H9 (cell line): ENCODE measurements around the gene B9D2. TPM values are rescaled to one million over a fixed set of nuclear protein-coding genes. Genes with fewer than 3 reads are reported as not detected.

Experiments used
- DNase-seq: peaks from one replicate; pipeline ENCODE4 v3.0.0-alpha.2; 2017
- H2AFZ ChIP-seq: one replicate; pipeline ENCODE4 v1.6.1; 2013; ENCODE audit warnings: mild to moderate bottlenecking, low read length, control low read depth, moderate library complexity
- H2AK5ac ChIP-seq: 2 replicates; pipeline ENCODE4 v1.6.1; 2013; ENCODE audit warnings: low read length, control low read depth, mixed read lengths; ENCODE audit not compliant: insufficient read length
- H2BK120ac ChIP-seq: one replicate; pipeline ENCODE4 v1.6.1; 2013; ENCODE audit warnings: low read depth, mild to moderate bottlenecking, low read length, control low read depth, inconsistent platforms; ENCODE audit not compliant: poor library complexity, severe bottlenecking
- H2BK12ac ChIP-seq: 2 replicates; pipeline ENCODE4 v1.6.1; 2013; ENCODE audit warnings: low read length, control low read depth, mixed read lengths, low read depth; ENCODE audit not compliant: insufficient read length
- H2BK15ac ChIP-seq: 2 replicates; pipeline ENCODE4 v1.6.1; 2013; ENCODE audit warnings: low read depth, low read length, control low read depth
- H2BK20ac ChIP-seq: one replicate; pipeline ENCODE4 v1.6.1; 2013; ENCODE audit warnings: low read depth, mild to moderate bottlenecking, low read length, control low read depth, inconsistent platforms; ENCODE audit not compliant: poor library complexity, severe bottlenecking
- H2BK5ac ChIP-seq: 2 replicates; pipeline ENCODE4 v1.6.1; 2013; ENCODE audit warnings: low read length, control low read depth, mixed read lengths; ENCODE audit not compliant: insufficient read length
- H3K14ac ChIP-seq: 2 replicates; pipeline ENCODE4 v1.6.1; 2013; ENCODE audit warnings: low read length, control low read depth; ENCODE audit not compliant: insufficient read depth
- H3K18ac ChIP-seq: 2 replicates; pipeline ENCODE4 v1.6.1; 2013; ENCODE audit warnings: low read depth, mild to moderate bottlenecking, mixed read lengths, low read length, control low read depth; ENCODE audit not compliant: insufficient read length
- H3K23ac ChIP-seq: 2 replicates; pipeline ENCODE4 v1.6.1; 2013; ENCODE audit warnings: low read length, control low read depth, mixed read lengths, low read depth; ENCODE audit not compliant: insufficient read length
- H3K23me2 ChIP-seq: 2 replicates; pipeline ENCODE4 v1.6.1; 2013; ENCODE audit warnings: low read depth, mild to moderate bottlenecking, mixed read lengths, low read length, control low read depth; ENCODE audit not compliant: insufficient read length, poor library complexity, severe bottlenecking
- H3K27ac ChIP-seq: 2 replicates; pipeline ENCODE4 v1.5.1; 2013; ENCODE audit warnings: low read length, control low read depth, mixed read lengths, low read depth; ENCODE audit not compliant: insufficient read length
- H3K27me3 ChIP-seq: 2 replicates; pipeline ENCODE4 v1.6.1; 2013; ENCODE audit warnings: low read length, control low read depth, inconsistent platforms; ENCODE audit not compliant: insufficient read depth
- H3K4ac ChIP-seq: 2 replicates; pipeline ENCODE4 v1.6.1; 2013; ENCODE audit warnings: low read depth, mild to moderate bottlenecking, control low read depth, inconsistent platforms, low read length, moderate library complexity
- H3K4me1 ChIP-seq: 2 replicates; pipeline ENCODE4 v1.6.1; 2013; ENCODE audit warnings: low read length, control low read depth, inconsistent platforms; ENCODE audit not compliant: insufficient read depth
- H3K4me2 ChIP-seq: 2 replicates; pipeline ENCODE4 v1.6.1; 2013; ENCODE audit warnings: low read length, control low read depth, mixed read lengths; ENCODE audit not compliant: insufficient read length, insufficient read depth
- H3K56ac ChIP-seq: 2 replicates; pipeline ENCODE4 v1.6.1; 2013; ENCODE audit warnings: low read depth, mild to moderate bottlenecking, mixed read lengths, low read length, control low read depth; ENCODE audit not compliant: insufficient read length
- H3K79me1 ChIP-seq: 2 replicates; pipeline ENCODE4 v1.6.1; 2013; ENCODE audit warnings: low read depth, mild to moderate bottlenecking, moderate library complexity, low read length, control low read depth, inconsistent platforms; ENCODE audit not compliant: insufficient read depth, poor library complexity, severe bottlenecking
- H3K79me2 ChIP-seq: 2 replicates; pipeline ENCODE4 v1.6.1; 2013; ENCODE audit warnings: low read length, control low read depth, inconsistent platforms; ENCODE audit not compliant: insufficient read depth
- H3K9ac ChIP-seq: 2 replicates; pipeline ENCODE4 v1.6.1; 2013; ENCODE audit warnings: low read length, control low read depth, mixed read lengths; ENCODE audit not compliant: insufficient read length; ENCODE audit errors: extremely low read depth
- H3K9me3 ChIP-seq: one replicate; pipeline ENCODE4 v1.6.1; 2013; ENCODE audit warnings: low read depth, low read length, inconsistent platforms; ENCODE audit not compliant: control insufficient read depth
- H3T11ph ChIP-seq: one replicate; pipeline ENCODE4 v1.6.1; 2013; ENCODE audit warnings: mild to moderate bottlenecking, low read length, control low read depth, inconsistent platforms
- H4K20me1 ChIP-seq: one replicate; pipeline ENCODE4 v1.6.1; 2013; ENCODE audit not compliant: control insufficient read depth, insufficient read length, insufficient read depth
- H4K5ac ChIP-seq: 2 replicates; pipeline ENCODE4 v1.6.1; 2013; ENCODE audit warnings: low read depth, mild to moderate bottlenecking, mixed read lengths, low read length, control low read depth; ENCODE audit not compliant: insufficient read length
- H4K8ac ChIP-seq: replicated peaks from 2 replicates; pipeline ENCODE4 v1.6.1; 2013; ENCODE audit warnings: low read length, control low read depth, mixed read lengths, low read depth; ENCODE audit not compliant: insufficient read length
- H4K91ac ChIP-seq: 2 replicates; pipeline ENCODE4 v1.6.1; 2013; ENCODE audit warnings: low read depth, mild to moderate bottlenecking, moderate library complexity, mixed read lengths, low read length, control low read depth; ENCODE audit not compliant: insufficient read length
- H3K27ac Mint-ChIP-seq, 3 experiments: 2 replicates in 2 of 3; 3 replicates in 1 of 3; pipeline ENCODE4 v1.8.0; 2020 to 2021; ENCODE audit warnings: mixed read lengths in 3 of 3, mild to moderate bottlenecking in 1 of 3, moderate library complexity in 1 of 3
- H3K27me3 Mint-ChIP-seq: 2 replicates; pipeline ENCODE4 v1.8.0; 2021; ENCODE audit warnings: low read depth, mild to moderate bottlenecking, moderate library complexity, mixed read lengths
- H3K36me3 Mint-ChIP-seq, 3 experiments: 2 replicates in 2 of 3; 3 replicates in 1 of 3; pipeline ENCODE4 v1.8.0; 2020 to 2021; ENCODE audit warnings: low read depth in 3 of 3, mixed read lengths in 3 of 3; ENCODE audit not compliant: insufficient read depth in 1 of 3
- H3K4me1 Mint-ChIP-seq, 2 experiments: 2 replicates each; pipeline ENCODE4 v1.8.0; 2020; ENCODE audit warnings: mixed read lengths in 2 of 2
- H3K4me3 Mint-ChIP-seq, 2 experiments: 2 replicates in 1 of 2; 3 replicates in 1 of 2; pipeline ENCODE4 v1.8.0; 2020 to 2021; ENCODE audit warnings: mild to moderate bottlenecking in 2 of 2, mixed read lengths in 2 of 2, moderate library complexity in 1 of 2
- H3K9me3 Mint-ChIP-seq, 2 experiments: 2 replicates in 1 of 2; 3 replicates in 1 of 2; pipeline ENCODE4 v1.8.0; 2020; ENCODE audit warnings: mild to moderate bottlenecking in 2 of 2, mixed read lengths in 2 of 2, moderate library complexity in 1 of 2
- WGBS: extraction: QIAGEN DNeasy Blood & Tissue Kit; methylation state at CpG from one replicate; pipeline ENCODE4 v1.1.7; 2013; ENCODE audit warnings: missing lambda C conversion rate, low lambda C conversion rate, mixed read lengths; ENCODE audit not compliant: insufficient read length; ENCODE audit errors: extremely low coverage; 5-methylcytosine and 5-hydroxymethylcytosine counted together
- total RNA-seq: library from RNA; stranded (reverse); gene quantifications from 2 replicates; pipeline ENCODE4 v1.2.1, GENCODE V29; 2021
- TF ChIP-seq, protein P1 (sequence below): fragments of 200-600 bp; sonication (generic); conservative IDR thresholded peaks from 3 replicates; pipeline ENCODE4 v1.8.0; 2021; ENCODE audit warnings: antibody characterized with exemption, mild to moderate bottlenecking

The B9D2 gene
- total RNA-seq, 1 experiment from 2014 or later: 4.8 TPM

DNA sequence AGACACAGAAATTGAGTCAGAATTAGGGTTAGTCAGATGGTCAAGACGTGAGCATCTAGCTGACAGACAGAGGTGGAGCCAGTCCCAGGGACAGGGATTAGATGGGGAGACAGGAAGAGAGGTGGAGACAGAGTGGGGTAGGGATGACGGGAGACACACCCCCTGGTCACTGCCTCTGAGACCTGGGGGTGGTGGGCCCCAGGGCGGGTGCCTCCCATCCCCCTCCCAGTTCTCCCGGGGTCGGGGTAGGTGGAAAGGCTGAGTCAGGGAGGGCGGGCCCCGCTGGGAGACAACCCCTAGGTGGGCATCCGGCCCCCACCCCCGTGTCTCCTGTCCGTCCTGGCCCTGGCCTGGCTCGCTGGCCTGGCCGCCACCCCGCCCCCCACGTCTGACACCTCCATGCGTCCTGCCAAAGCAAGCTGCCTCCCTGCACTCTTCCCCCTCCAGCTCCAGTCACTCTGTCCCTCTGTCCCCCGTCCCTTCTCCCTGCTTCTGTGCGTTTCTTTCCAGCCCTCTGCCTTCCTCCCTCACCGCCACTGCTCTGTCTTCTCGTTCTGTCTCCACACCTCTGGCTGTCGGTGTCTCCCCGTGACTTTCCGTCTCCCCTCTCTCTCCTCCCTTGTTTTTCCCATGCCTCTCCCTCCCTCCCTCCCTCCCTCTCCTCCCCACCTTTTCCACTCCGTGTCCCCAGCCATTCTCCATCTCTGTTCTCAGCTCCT, 38.9 kb downstream of the B9D2 start:
- H4K91ac ChIP-seq: no peak overlapping the region
- no peaks in the 10 kb centered on the region for H3K79me2 ChIP-seq
- H3K23me2 ChIP-seq: peaks cover 14% of the 10 kb centered on the region
- peaks cover 49 to 51% of the 10 kb centered on the region in 2 experiments for H3K4me1 Mint-ChIP-seq
- WGBS: no CpG with 5 or more reads among the region's 23 CpGs
- peaks cover 3 to 41% (median 15%) of the 10 kb centered on the region in 3 experiments; a peak in 5 of 7 replicates for H3K36me3 Mint-ChIP-seq
- peaks cover 3% of the 10 kb centered on the region for H4K20me1 ChIP-seq
- H3K4me1 ChIP-seq: peaks cover 12% of the 10 kb centered on the region; the same call in 1 of the 2 replicates
- no peak overlapping the region for H3K56ac ChIP-seq
- no peak overlapping the region for H3K4ac ChIP-seq
- H3K23ac ChIP-seq: no peak overlapping the region
- peak overlapping the region; percentile 34 for H3K9ac ChIP-seq
- H3K27ac ChIP-seq: no peak overlapping the region
- no peaks in the 10 kb centered on the region for H3K9me3 ChIP-seq
- no peak overlapping the region for H4K5ac ChIP-seq
- no peak overlapping the region for H3K18ac ChIP-seq
- H3K9me3 Mint-ChIP-seq: no peaks in the 10 kb centered on the region
- H3K27ac Mint-ChIP-seq: peak overlapping the region in 2 of 3 experiments; percentile 58 to 90; a peak in 3 of 7 replicates
- H3K27me3 Mint-ChIP-seq: peaks cover 1% of the 10 kb centered on the region; the same call in 1 of the 2 replicates
- no peak overlapping the region for H2AK5ac ChIP-seq
- no peaks in the 10 kb centered on the region for H3K27me3 ChIP-seq
- H4K8ac ChIP-seq: no peak overlapping the region
- TF ChIP-seq, protein P1, sequence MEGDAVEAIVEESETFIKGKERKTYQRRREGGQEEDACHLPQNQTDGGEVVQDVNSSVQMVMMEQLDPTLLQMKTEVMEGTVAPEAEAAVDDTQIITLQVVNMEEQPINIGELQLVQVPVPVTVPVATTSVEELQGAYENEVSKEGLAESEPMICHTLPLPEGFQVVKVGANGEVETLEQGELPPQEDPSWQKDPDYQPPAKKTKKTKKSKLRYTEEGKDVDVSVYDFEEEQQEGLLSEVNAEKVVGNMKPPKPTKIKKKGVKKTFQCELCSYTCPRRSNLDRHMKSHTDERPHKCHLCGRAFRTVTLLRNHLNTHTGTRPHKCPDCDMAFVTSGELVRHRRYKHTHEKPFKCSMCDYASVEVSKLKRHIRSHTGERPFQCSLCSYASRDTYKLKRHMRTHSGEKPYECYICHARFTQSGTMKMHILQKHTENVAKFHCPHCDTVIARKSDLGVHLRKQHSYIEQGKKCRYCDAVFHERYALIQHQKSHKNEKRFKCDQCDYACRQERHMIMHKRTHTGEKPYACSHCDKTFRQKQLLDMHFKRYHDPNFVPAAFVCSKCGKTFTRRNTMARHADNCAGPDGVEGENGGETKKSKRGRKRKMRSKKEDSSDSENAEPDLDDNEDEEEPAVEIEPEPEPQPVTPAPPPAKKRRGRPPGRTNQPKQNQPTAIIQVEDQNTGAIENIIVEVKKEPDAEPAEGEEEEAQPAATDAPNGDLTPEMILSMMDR: no peak
- H2BK12ac ChIP-seq: no peak overlapping the region
- no peak overlapping the region for H2BK5ac ChIP-seq
- H2AFZ ChIP-seq: no peak overlapping the region
- H2BK20ac ChIP-seq: no peak overlapping the region
- H3K4me2 ChIP-seq: peak overlapping the region; percentile 97
- peak; percentile 94 for DNase-seq
- no peak overlapping the region for H3K14ac ChIP-seq
- H3K4me3 Mint-ChIP-seq: peak overlapping the region; percentile 56 to 83
- H3K79me1 ChIP-seq: no peaks in the 10 kb centered on the region
- H3T11ph ChIP-seq: no peak overlapping the region
- H2BK120ac ChIP-seq: no peak overlapping the region
- no peak overlapping the region for H2BK15ac ChIP-seq
